ENCODE data around the gene VMO1.

VMO1 gene

DNA sequence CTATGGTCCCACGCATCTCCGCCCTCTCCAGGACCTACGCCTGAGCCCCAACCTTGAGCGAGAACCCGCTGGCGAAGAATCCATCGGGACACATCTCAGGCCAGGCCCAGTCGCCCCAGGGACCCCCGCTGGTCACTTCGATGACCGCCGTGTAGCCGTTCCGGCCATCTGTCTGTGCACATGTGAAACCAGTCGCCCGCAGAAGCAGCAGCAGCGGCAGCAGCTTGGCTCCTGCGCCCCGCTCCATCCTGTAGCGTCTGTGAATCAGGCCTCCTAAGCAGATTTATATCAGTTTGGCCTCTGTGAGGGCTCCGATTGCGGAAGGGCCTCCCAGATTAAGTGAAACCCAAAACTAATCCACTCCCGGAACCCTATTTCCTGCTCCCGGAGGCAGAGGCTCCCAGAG is at the start of gene VMO1:
TSS of gene VMO1 (minus strand) at position 259 of the 406 bp plus-strand sequence. CDS start at position 247, 12 bp downstream.
- Histone ChIP-seq H3K4me1 (ENCODE audit: control insufficient read depth, low read length) (peaks cover 15% of the 10 kb centered on the region), H3K36me3 (ENCODE audit: control insufficient read depth, low read length) (no peaks in the 10 kb centered on the region), H3F3A (ENCODE audit: control insufficient read depth, insufficient read depth) (peaks cover 4% of the 10 kb centered on the region; the same call in 1 of the 2 replicates), H3K4me3 (ENCODE audit: low read length) (no peak within 1 kb of the TSS), H3K79me2 (ENCODE audit: control insufficient read depth, low read length) (no peaks in the 10 kb centered on the region), H3K9me2 (replicated peaks; ENCODE audit: control insufficient read depth, low read length) (no peaks in the 10 kb centered on the region), H3K27me3 (ENCODE audit: control insufficient read depth, low read length) (peaks cover 12% of the 10 kb centered on the region), H3K27ac (ENCODE audit: low read depth, low read length) (no peak within 1 kb of the TSS), H4K20me1 (ENCODE audit: control insufficient read depth, insufficient read depth, low read depth, low read length) (no peaks in the 10 kb centered on the region), H3K9me3 (ENCODE audit: control insufficient read depth, insufficient read depth, low read length) (no peaks in the 10 kb centered on the region), H3K4me2 (ENCODE audit: low read length) (no peak within 1 kb of the TSS)
- TF ChIP-seq CTCF (IDR thresholded peaks at IDR 0.05; ENCODE audit: low read depth, low read length, poor library complexity, severe bottlenecking): no peak
- TF ChIP-seq EZH2phosphoT487 (IDR thresholded peaks at IDR 0.05; ENCODE audit: borderline replicate concordance, low read length): no peak

GRCh38 chr17:4834681-4835020 is 48.5 kb upstream of the VMO1 start:
- Histone ChIP-seq H3K4me2 (ENCODE audit: low read length) (peak overlapping the region; percentile 96), H3K9me3 (ENCODE audit: control insufficient read depth, insufficient read depth, low read length) (no peaks in the 10 kb centered on the region), H3K36me3 (ENCODE audit: control insufficient read depth, low read length) (peaks cover 5% of the 10 kb centered on the region; the same call in 1 of the 2 replicates), H3K9me2 (replicated peaks; ENCODE audit: control insufficient read depth, low read length) (no peaks in the 10 kb centered on the region), H3K27me3 (ENCODE audit: control insufficient read depth, low read length) (no peaks in the 10 kb centered on the region), H3K27ac (ENCODE audit: low read depth, low read length) (no peak overlapping the region), H4K20me1 (ENCODE audit: control insufficient read depth, insufficient read depth, low read depth, low read length) (peaks cover 15% of the 10 kb centered on the region), H3F3A (ENCODE audit: control insufficient read depth, insufficient read depth) (no peaks in the 10 kb centered on the region), H3K79me2 (ENCODE audit: control insufficient read depth, low read length) (peaks cover 60% of the 10 kb centered on the region), H3K4me3 (ENCODE audit: low read length) (peak overlapping the region; percentile 88), H3K4me1 (ENCODE audit: control insufficient read depth, low read length) (peaks cover 24% of the 10 kb centered on the region)
- TF ChIP-seq CTCF (IDR thresholded peaks at IDR 0.05; ENCODE audit: low read depth, low read length, poor library complexity, severe bottlenecking) (no peak), EZH2phosphoT487 (IDR thresholded peaks at IDR 0.05; ENCODE audit: borderline replicate concordance, low read length) (no peak)

DNA sequence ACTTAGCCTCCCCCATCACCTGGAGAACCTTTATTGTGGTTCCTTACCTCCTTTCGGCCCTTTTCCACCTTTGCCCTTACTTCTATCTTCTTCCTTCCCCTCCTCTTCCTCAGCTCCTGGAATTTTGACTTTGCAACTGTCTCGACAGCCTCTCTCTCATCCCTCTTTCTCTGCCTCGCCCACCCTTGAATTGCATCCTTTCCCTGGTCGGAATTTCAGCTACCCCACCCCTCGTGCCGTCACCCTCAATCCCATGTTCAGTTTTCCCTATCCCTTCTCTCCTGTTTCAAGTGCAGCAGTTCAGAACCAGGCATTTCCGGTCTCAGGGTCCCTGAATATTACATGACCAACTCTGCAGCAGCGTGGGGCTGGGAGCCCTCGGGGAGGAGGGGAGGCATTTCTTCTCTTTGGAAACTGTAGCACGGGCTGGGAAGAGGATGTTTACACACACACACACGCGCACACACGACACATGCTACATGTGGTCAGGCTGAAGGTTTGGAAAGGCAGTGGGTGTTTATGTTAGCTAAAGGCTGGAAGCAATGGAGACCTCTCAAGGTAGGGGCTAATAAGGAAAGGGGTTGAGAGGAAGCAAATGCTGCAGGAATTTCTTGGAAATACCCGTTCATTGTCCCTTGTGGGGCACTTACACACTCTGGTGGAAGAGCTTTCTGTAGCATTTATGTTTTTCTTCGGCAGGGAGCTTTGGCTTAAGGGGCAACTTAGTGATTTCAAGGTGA is 47.9 kb upstream of the VMO1 start:
- Histone ChIP-seq H3K27me3 (ENCODE audit: control insufficient read depth, low read length) (no peaks in the 10 kb centered on the region), H3K4me1 (ENCODE audit: control insufficient read depth, low read length) (peaks cover 24% of the 10 kb centered on the region), H3K36me3 (ENCODE audit: control insufficient read depth, low read length) (peaks cover 5% of the 10 kb centered on the region; the same call in 1 of the 2 replicates), H4K20me1 (ENCODE audit: control insufficient read depth, insufficient read depth, low read depth, low read length) (peaks cover 15% of the 10 kb centered on the region), H3K9me3 (ENCODE audit: control insufficient read depth, insufficient read depth, low read length) (no peaks in the 10 kb centered on the region), H3F3A (ENCODE audit: control insufficient read depth, insufficient read depth) (no peaks in the 10 kb centered on the region), H3K4me2 (ENCODE audit: low read length) (peak overlapping the region; percentile 96), H3K4me3 (ENCODE audit: low read length) (peak overlapping the region; percentile 88), H3K9me2 (replicated peaks; ENCODE audit: control insufficient read depth, low read length) (no peaks in the 10 kb centered on the region), H3K27ac (ENCODE audit: low read depth, low read length) (no peak overlapping the region), H3K79me2 (ENCODE audit: control insufficient read depth, low read length) (peaks cover 54% of the 10 kb centered on the region)
- TF ChIP-seq CTCF (IDR thresholded peaks at IDR 0.05; ENCODE audit: low read depth, low read length, poor library complexity, severe bottlenecking) (no peak), EZH2phosphoT487 (IDR thresholded peaks at IDR 0.05; ENCODE audit: borderline replicate concordance, low read length) (no peak)
